HCT116 (cell line): ENCODE results near the gene COX6A2. TPM values are rescaled to one million over a fixed set of nuclear protein-coding genes. Genes with fewer than 3 reads are reported as not detected.

Source experiments
- ATAC-seq: fragments of 200-7000 bp; cut with Tn5 transposase; 2 replicates; pipeline ENCODE4 v1.9.1; 2020; ENCODE audit warnings: mild to moderate bottlenecking, moderate library complexity
- BruUV-seq: library from RNA; stranded (reverse); fragments of 400-500 nt; replicated peaks from 2 replicates; lab custom pipeline; 2021; lab: Mats Ljungman, UMichigan
- CTCF ChIA-PET: fragments of 300-600 bp; sonication (Branson Sonifier 250); formaldehyde crosslinking; loops from one replicate; lab custom pipeline; 2021; ENCODE audit warnings: antibody characterized with exemption; lab: Charles Lee
- POLR2A ChIA-PET: fragments of 300-600, 350-600 bp; sonication (Branson Sonifier 250); formaldehyde crosslinking; loops from one replicate; lab custom pipeline; 2021; ENCODE audit warnings: antibody characterized with exemption; lab: Charles Lee
- RAD21 ChIA-PET, 2 experiments: fragments of 300-600 bp; sonication (Branson Sonifier 250); formaldehyde crosslinking; loops; one replicate each; lab custom pipeline; 2023; ENCODE audit warnings: low total read pairs in 2 of 2; ENCODE audit not compliant: uncharacterized antibody in 2 of 2, unreplicated experiment in 2 of 2, low non-redundant PET in 1 of 2; lab: Charles Lee
- DNase-seq: peaks from one replicate; pipeline ENCODE4 v3.0.0-alpha.2; 2010; ENCODE audit warnings: low read depth, low spot score
- H2AFZ ChIP-seq: fragments of 200-600 bp; shearing (Covaris generic), sonication (generic); 2 replicates; pipeline ENCODE4 v1.6.1; 2017; ENCODE audit warnings: low read depth, mixed run types, mixed read lengths, antibody characterized with exemption, low read length; ENCODE audit not compliant: poor library complexity, severe bottlenecking
- H3K27ac ChIP-seq: 2 replicates; pipeline ENCODE4 v1.5.1; 2012; ENCODE audit warnings: low read depth, low read length
- H3K27me3 ChIP-seq: fragments of 200-600 bp; sonication (generic); 2 replicates; pipeline ENCODE4 v1.6.1; 2016; ENCODE audit warnings: mixed run types, low read length, mixed read lengths; ENCODE audit not compliant: insufficient read depth
- H3K36me3 ChIP-seq, 2 experiments: fragments of 200-500 bp in 1 of 2; fragments of 200-600 bp in 1 of 2; sonication (Bioruptor generic) in 1 of 2; sonication (generic) in 1 of 2; 2 replicates each; pipeline versions ENCODE4 v1.5.1 to v1.6.1; 2014 to 2016; ENCODE audit warnings: low read length in 2 of 2, inconsistent platforms in 1 of 2, mixed read lengths in 1 of 2, mixed run types in 1 of 2; ENCODE audit not compliant: insufficient read depth in 2 of 2, control insufficient read depth in 1 of 2
- H3K4me1 ChIP-seq, 2 experiments: fragments of 200-600 bp in 1 of 2; sonication (generic) in 1 of 2; 2 replicates each; pipeline versions ENCODE4 v1.5.1 to v1.6.1; 2012 to 2017; ENCODE audit warnings: low read length in 2 of 2, inconsistent platforms in 1 of 2, mild to moderate bottlenecking in 1 of 2, mixed read lengths in 1 of 2, mixed run types in 1 of 2, moderate library complexity in 1 of 2; ENCODE audit not compliant: insufficient read depth in 2 of 2, control insufficient read depth in 1 of 2
- H3K4me2 ChIP-seq: fragments of 200-600 bp; sonication (generic); 2 replicates; pipeline ENCODE4 v1.6.1; 2017; ENCODE audit warnings: mixed run types, low read length, mixed read lengths
- H3K4me3 ChIP-seq, 2 experiments: fragments of 200-600 bp in 1 of 2; sonication (generic) in 1 of 2; replicated peaks in 1 of 2; 2 replicates each; pipeline ENCODE4 v1.5.1; 2011 to 2016; ENCODE audit warnings: low read length in 2 of 2, control low read depth in 1 of 2, low read depth in 1 of 2, mild to moderate bottlenecking in 1 of 2, mixed read lengths in 1 of 2, mixed run types in 1 of 2
- H3K79me2 ChIP-seq: fragments of 200-600 bp; sonication (generic); 2 replicates; pipeline ENCODE4 v1.6.1; 2017; ENCODE audit warnings: mild to moderate bottlenecking, mixed run types, low read length, moderate library complexity, mixed read lengths; ENCODE audit not compliant: insufficient read depth
- H3K9ac ChIP-seq: fragments of 200-600 bp; sonication (generic); 2 replicates; pipeline ENCODE4 v1.6.1; 2016; ENCODE audit warnings: low read length, mixed read lengths
- H3K9me2 ChIP-seq: fragments of 200-600 bp; sonication (generic), shearing (Covaris generic); 2 replicates; pipeline ENCODE4 v1.6.1; 2017; ENCODE audit warnings: mixed run types, mild to moderate bottlenecking, moderate library complexity; ENCODE audit not compliant: insufficient read depth
- H3K9me3 ChIP-seq, 2 experiments: fragments of 200-500 bp in 1 of 2; fragments of 200-600 bp in 1 of 2; sonication (Bioruptor generic) in 1 of 2; sonication (generic) in 1 of 2; 2 replicates each; pipeline ENCODE4 v1.6.1; 2014 to 2017; ENCODE audit warnings: low read length in 2 of 2, mixed read lengths in 2 of 2, inconsistent platforms in 1 of 2, low read depth in 1 of 2, mild to moderate bottlenecking in 1 of 2, mixed run types in 1 of 2, moderate library complexity in 1 of 2; ENCODE audit not compliant: control insufficient read depth in 1 of 2, insufficient read depth in 1 of 2
- H4K20me1 ChIP-seq: fragments of 200-600 bp; sonication (generic), shearing (Covaris generic); 2 replicates; pipeline ENCODE4 v1.6.1; 2017; ENCODE audit warnings: mixed run types, mild to moderate bottlenecking, moderate library complexity; ENCODE audit not compliant: insufficient read depth
- CBX3 ChIP-seq: IDR thresholded peaks from 2 replicates; pipeline ENCODE4 v1.6.1; 2012; ENCODE audit warnings: low read depth
- CEBPB ChIP-seq: IDR thresholded peaks from 2 replicates; pipeline ENCODE4 v1.6.1; 2012; ENCODE audit warnings: low read depth
- EGR1 ChIP-seq: IDR thresholded peaks from 2 replicates; pipeline ENCODE4 v1.6.1; 2012; ENCODE audit warnings: low read depth
- ELF1 ChIP-seq: IDR thresholded peaks from 2 replicates; pipeline ENCODE4 v1.6.1; 2012; ENCODE audit warnings: low read depth, borderline replicate concordance
- EZH2 ChIP-seq: fragments of 200-600 bp; sonication (generic); IDR thresholded peaks from 2 replicates; pipeline ENCODE4 v1.6.1; 2017; ENCODE audit warnings: antibody characterized with exemption, mixed run types
- EZH2phosphoT487 ChIP-seq: fragments of 200-600 bp; IDR thresholded peaks from 2 replicates; pipeline ENCODE4 v1.6.1; 2018; ENCODE audit warnings: antibody characterized with exemption, borderline replicate concordance
- FOSL1 ChIP-seq: IDR thresholded peaks from 2 replicates; pipeline ENCODE4 v1.6.1; 2012; ENCODE audit warnings: low read depth
- JUND ChIP-seq: IDR thresholded peaks from 2 replicates; pipeline ENCODE4 v1.6.1; 2012
- POLR2A ChIP-seq: IDR thresholded peaks from 2 replicates; pipeline ENCODE4 v1.7.0; 2011; ENCODE audit warnings: borderline replicate concordance; ENCODE audit not compliant: insufficient read depth, insufficient read length; ENCODE audit errors: extremely low read depth
- POLR2AphosphoS5 ChIP-seq: IDR thresholded peaks from 2 replicates; pipeline ENCODE4 v1.6.1; 2011; ENCODE audit warnings: mild to moderate bottlenecking, low read depth, low read length, moderate library complexity
- RAD21 ChIP-seq: IDR thresholded peaks from 2 replicates; pipeline ENCODE4 v1.6.1; 2012; ENCODE audit warnings: low read depth, mild to moderate bottlenecking
- SIN3A ChIP-seq: IDR thresholded peaks from 2 replicates; pipeline ENCODE4 v1.6.1; 2012; ENCODE audit warnings: low read depth
- SP1 ChIP-seq: IDR thresholded peaks from 2 replicates; pipeline ENCODE4 v1.6.1; 2012; ENCODE audit warnings: low read depth
- SRF ChIP-seq: IDR thresholded peaks from 2 replicates; pipeline ENCODE4 v1.6.1; 2012; ENCODE audit warnings: low read depth
- TCF7L2 ChIP-seq: IDR thresholded peaks from 2 replicates; pipeline ENCODE4 v1.7.0; 2011; ENCODE audit warnings: borderline replicate concordance, inconsistent platforms; ENCODE audit not compliant: insufficient read depth, insufficient read length; ENCODE audit errors: extremely low read depth
- ZFX ChIP-seq: fragments of 450-650 bp; IDR thresholded peaks from 2 replicates; pipeline ENCODE4 v1.6.1; 2017
- intact Hi-C: fragments of 100-400 bp; cut with micrococcal nuclease; formaldehyde crosslinking; loops from 2 replicates; pipeline ENCODE4 v1.10.0; 2022
- total RNA-seq: library from RNA; stranded (reverse); gene quantifications from one replicate; pipeline ENCODE4 v1.2.1, GENCODE V29; 2021; ENCODE audit not compliant: unreplicated experiment
- TF ChIP-seq, protein P1 (sequence below): IDR thresholded peaks from 2 replicates; pipeline ENCODE4 v1.6.1; 2012
- TF ChIP-seq, protein P2 (sequence below): IDR thresholded peaks from 2 replicates; pipeline ENCODE4 v1.6.1; 2011; ENCODE audit warnings: mild to moderate bottlenecking, low read length, moderate library complexity; ENCODE audit not compliant: insufficient replicate concordance; ENCODE audit errors: extremely low read depth
- TF ChIP-seq, protein P3 (sequence below): IDR thresholded peaks from 2 replicates; pipeline ENCODE4 v1.6.1; 2012
- TF ChIP-seq, protein P4 (sequence below), 3 experiments: fragments of 200-600 bp in 1 of 3; sonication (generic) in 1 of 3; IDR thresholded peaks in 2 of 3; conservative IDR thresholded peaks in 1 of 3; 2 replicates each; pipeline ENCODE4 v1.5.1; 2012 to 2017; ENCODE audit warnings: low read depth in 2 of 3, low read length in 2 of 3, antibody characterized with exemption in 1 of 3, borderline replicate concordance in 1 of 3, control low read depth in 1 of 3, mild to moderate bottlenecking in 1 of 3, mixed read lengths in 1 of 3, mixed run types in 1 of 3, moderate library complexity in 1 of 3; ENCODE audit not compliant: insufficient read depth in 1 of 3

The COX6A2 gene
- total RNA-seq, 1 experiment from 2014 or later: not detected

- Histone ChIP-seq H3K9me2 (no peaks in the 10 kb centered on the region), H3K36me3 (no peaks in the 10 kb centered on the region), H3K27ac (peak overlapping the region; percentile 79), H3K9me3 (no peaks in the 10 kb centered on the region), H4K20me1 (no peaks in the 10 kb centered on the region), H2AFZ (no peak overlapping the region), H3K27me3 (no peaks in the 10 kb centered on the region), H3K4me3 (peak overlapping the region; percentile 69 to 70), H3K4me1 (peaks cover 3 to 34% of the 10 kb centered on the region in 2 experiments; a peak in 3 of 4 replicates), H3K4me2 (peak overlapping the region; percentile 84), H3K9ac (peak overlapping the region; percentile 57), H3K79me2 (peaks cover 28% of the 10 kb centered on the region)
- DNase-seq: peak; percentile 56
- CTCF ChIA-PET: interaction anchor here (0.7 to 3.4 kb wide), 17 partner anchors 9 to 507 kb away, joined by 3 to 32 read pairs (median 7); partner anchors contain the start of genes HSD3B7, KAT8, TGFB1I1 and ZNF267
- TF ChIP-seq CBX3 (peak; percentile 32; the same call in 1 of the 2 replicates), POLR2A (no peak), ELF1 (no peak), JUND (no peak), ZFX (no peak), CEBPB (0 out of 2 replicates have a peak, but pooled peaks have one; percentile 7), TCF7L2 (no peak), FOSL1 (no peak), EGR1 (no peak), RAD21 (peak; percentile 52), SRF (no peak), SIN3A (no peak), POLR2AphosphoS5 (no peak), EZH2 (no peak), SP1 (no peak), EZH2phosphoT487 (no peak)
- TF ChIP-seq, protein P1, sequence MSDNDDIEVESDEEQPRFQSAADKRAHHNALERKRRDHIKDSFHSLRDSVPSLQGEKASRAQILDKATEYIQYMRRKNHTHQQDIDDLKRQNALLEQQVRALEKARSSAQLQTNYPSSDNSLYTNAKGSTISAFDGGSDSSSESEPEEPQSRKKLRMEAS: no peak
- TF ChIP-seq, protein P2, sequence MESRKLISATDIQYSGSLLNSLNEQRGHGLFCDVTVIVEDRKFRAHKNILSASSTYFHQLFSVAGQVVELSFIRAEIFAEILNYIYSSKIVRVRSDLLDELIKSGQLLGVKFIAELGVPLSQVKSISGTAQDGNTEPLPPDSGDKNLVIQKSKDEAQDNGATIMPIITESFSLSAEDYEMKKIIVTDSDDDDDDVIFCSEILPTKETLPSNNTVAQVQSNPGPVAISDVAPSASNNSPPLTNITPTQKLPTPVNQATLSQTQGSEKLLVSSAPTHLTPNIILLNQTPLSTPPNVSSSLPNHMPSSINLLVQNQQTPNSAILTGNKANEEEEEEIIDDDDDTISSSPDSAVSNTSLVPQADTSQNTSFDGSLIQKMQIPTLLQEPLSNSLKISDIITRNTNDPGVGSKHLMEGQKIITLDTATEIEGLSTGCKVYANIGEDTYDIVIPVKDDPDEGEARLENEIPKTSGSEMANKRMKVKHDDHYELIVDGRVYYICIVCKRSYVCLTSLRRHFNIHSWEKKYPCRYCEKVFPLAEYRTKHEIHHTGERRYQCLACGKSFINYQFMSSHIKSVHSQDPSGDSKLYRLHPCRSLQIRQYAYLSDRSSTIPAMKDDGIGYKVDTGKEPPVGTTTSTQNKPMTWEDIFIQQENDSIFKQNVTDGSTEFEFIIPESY: no peak
- TF ChIP-seq, protein P3, sequence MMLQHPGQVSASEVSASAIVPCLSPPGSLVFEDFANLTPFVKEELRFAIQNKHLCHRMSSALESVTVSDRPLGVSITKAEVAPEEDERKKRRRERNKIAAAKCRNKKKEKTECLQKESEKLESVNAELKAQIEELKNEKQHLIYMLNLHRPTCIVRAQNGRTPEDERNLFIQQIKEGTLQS: no peak
- TF ChIP-seq, protein P4, sequence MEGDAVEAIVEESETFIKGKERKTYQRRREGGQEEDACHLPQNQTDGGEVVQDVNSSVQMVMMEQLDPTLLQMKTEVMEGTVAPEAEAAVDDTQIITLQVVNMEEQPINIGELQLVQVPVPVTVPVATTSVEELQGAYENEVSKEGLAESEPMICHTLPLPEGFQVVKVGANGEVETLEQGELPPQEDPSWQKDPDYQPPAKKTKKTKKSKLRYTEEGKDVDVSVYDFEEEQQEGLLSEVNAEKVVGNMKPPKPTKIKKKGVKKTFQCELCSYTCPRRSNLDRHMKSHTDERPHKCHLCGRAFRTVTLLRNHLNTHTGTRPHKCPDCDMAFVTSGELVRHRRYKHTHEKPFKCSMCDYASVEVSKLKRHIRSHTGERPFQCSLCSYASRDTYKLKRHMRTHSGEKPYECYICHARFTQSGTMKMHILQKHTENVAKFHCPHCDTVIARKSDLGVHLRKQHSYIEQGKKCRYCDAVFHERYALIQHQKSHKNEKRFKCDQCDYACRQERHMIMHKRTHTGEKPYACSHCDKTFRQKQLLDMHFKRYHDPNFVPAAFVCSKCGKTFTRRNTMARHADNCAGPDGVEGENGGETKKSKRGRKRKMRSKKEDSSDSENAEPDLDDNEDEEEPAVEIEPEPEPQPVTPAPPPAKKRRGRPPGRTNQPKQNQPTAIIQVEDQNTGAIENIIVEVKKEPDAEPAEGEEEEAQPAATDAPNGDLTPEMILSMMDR (IDR thresholded peaks at IDR 0.05 in 2 of 3, conservative IDR thresholded peaks at IDR 0.05 in 1 of 3; ENCODE audit: borderline replicate concordance in 1 of 3, insufficient read depth in 1 of 3, low read depth in 2 of 3, low read length in 2 of 3): peak; percentile 53 to 75 (median 69); a peak in 5 of 6 replicates
- ATAC-seq: no peak
- intact Hi-C loops: no loop called here
- BruUV-seq: TSS peak; percentile 80
- POLR2A ChIA-PET: interaction anchor here (1.1 to 2.1 kb wide), 4 partner anchors 9 to 413 kb away, joined by 5 to 12 read pairs (median 6); partner anchors contain the start of genes KAT8 and ZNF267
- RAD21 ChIA-PET: no interaction called here
Observed at GRCh38 chr16:31460582-31461002, 32.4 kb upstream of the COX6A2 start.
